H1 (cell line): ENCODE measurements around the gene GPR137. TPM values are rescaled to one million over a fixed set of nuclear protein-coding genes. Genes with fewer than 3 reads are reported as not detected.

Experiments
- BCL11A ChIP-seq, 2 experiments: IDR thresholded peaks; one replicate each; pipeline ENCODE4 v1.6.1; 2011; ENCODE audit warnings: low read depth in 2 of 2, low read length in 2 of 2, mild to moderate bottlenecking in 2 of 2
- CTBP2 ChIP-seq: IDR thresholded peaks from 2 replicates; pipeline ENCODE4 v1.7.0; 2011; ENCODE audit warnings: borderline replicate concordance, mild to moderate bottlenecking, moderate library complexity, mixed read lengths, low read length; ENCODE audit not compliant: insufficient read depth, insufficient read length
- KDM5A ChIP-seq: fragments of 200-600 bp; IDR thresholded peaks from 2 replicates; pipeline ENCODE4 v1.7.1; 2012; ENCODE audit warnings: mild to moderate bottlenecking, low read length, inconsistent platforms, mixed read lengths
- RFX5 ChIP-seq: IDR thresholded peaks from 2 replicates; pipeline ENCODE4 v1.6.1; 2011; ENCODE audit warnings: low read depth, low read length, improper control_type of control experiment, borderline replicate concordance
- SP1 ChIP-seq: IDR thresholded peaks from 2 replicates; pipeline ENCODE4 v1.6.1; 2011; ENCODE audit warnings: low read depth, low read length
- TBP ChIP-seq: IDR thresholded peaks from 2 replicates; pipeline ENCODE4 v1.6.1; 2011; ENCODE audit warnings: low read depth, low read length, improper control_type of control experiment
- polyA plus RNA-seq, 7 experiments: library from polyadenylated mRNA; depleted of rRNA in 3 of 7; stranded (reverse) in 5 of 7; unstranded in 2 of 7; fragments of >200 nt in 5 of 7; fragments of 200-250 nt in 2 of 7; gene quantifications; 1 replicate in 5 of 7; 2 replicates in 1 of 7; 4 replicates in 1 of 7; pipeline versions ENCODE4 v1.2.1 to v1.2.3, GENCODE V29; 2011 to 2013; ENCODE audit warnings: missing spikeins in 2 of 7, mixed read lengths in 2 of 7
- total RNA-seq: library from RNA; stranded (reverse); fragmentation: NEBNext Ultra II Directional; extraction: Animal tissue kit (Norgen Biotek cat#: 25700); gene quantifications from 2 replicates; pipeline ENCODE4 v1.2.1, GENCODE V29; 2021
- TF ChIP-seq, protein P1 (sequence below): fragments of 300-600 bp; sonication (generic); IDR thresholded peaks from 2 replicates; pipeline ENCODE4 v1.7.1; 2012; ENCODE audit warnings: low read length, moderate library complexity, mild to moderate bottlenecking, inconsistent platforms; ENCODE audit not compliant: insufficient replicate concordance
- TF ChIP-seq, protein P2 (sequence below): IDR thresholded peaks from 2 replicates; pipeline ENCODE4 v1.6.1; 2011; ENCODE audit warnings: low read length, improper control_type of control experiment

GPR137 gene
- total and polyA plus RNA-seq, 2 of the 8 experiments (the other 6 are each of a cell fraction or from before 2014, with no cell fraction given): 36.2 to 37.8 TPM

DNA sequence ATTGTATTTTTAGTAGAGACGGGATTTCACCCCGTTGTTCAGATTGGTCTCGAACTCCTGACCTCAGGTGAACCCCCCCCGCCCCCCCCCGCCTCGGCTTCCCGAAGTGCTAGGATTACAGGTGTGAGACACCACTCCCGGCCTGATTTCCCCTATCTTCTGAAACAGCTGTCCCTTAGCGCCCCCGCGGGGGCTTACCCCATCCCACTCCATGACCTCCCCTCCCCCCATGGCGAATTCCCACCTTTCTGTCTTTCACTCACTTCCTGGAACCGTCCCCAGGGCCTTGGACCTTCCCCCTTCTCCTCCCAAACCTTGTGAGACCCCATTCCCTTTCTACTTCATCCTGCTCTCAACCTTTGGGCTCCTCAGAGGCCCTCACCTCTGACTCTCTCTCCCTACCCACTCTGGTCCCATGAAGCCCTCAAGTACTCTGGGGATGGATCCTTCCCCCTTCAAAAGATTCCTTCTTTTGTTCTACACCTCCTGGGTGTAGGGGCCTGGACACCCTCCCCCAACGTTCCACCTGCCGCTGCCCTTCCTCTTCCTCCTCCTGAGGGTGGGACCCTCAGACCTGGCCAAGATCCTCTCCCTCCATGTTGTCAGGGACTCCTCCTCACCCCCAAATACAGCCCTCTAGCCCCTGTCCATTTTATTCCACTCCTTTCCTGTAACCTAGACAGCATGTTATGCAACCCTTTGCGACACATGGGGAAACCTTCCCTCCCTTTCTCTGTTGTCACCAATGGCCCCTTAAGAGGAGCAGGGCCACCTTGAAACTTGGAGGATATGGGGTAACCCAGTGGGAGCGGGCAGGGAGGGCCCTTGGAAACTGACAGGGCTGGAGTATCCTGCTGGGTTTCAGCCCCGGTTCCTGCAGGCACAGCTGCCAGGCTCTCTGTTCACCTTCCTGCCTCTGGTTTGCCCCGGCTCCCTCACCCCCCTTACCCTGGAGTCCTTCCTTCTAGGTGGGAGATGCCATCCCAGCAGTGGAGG lies 33.4 kb downstream of the GPR137 start (continued):
- TF ChIP-seq, protein P1, sequence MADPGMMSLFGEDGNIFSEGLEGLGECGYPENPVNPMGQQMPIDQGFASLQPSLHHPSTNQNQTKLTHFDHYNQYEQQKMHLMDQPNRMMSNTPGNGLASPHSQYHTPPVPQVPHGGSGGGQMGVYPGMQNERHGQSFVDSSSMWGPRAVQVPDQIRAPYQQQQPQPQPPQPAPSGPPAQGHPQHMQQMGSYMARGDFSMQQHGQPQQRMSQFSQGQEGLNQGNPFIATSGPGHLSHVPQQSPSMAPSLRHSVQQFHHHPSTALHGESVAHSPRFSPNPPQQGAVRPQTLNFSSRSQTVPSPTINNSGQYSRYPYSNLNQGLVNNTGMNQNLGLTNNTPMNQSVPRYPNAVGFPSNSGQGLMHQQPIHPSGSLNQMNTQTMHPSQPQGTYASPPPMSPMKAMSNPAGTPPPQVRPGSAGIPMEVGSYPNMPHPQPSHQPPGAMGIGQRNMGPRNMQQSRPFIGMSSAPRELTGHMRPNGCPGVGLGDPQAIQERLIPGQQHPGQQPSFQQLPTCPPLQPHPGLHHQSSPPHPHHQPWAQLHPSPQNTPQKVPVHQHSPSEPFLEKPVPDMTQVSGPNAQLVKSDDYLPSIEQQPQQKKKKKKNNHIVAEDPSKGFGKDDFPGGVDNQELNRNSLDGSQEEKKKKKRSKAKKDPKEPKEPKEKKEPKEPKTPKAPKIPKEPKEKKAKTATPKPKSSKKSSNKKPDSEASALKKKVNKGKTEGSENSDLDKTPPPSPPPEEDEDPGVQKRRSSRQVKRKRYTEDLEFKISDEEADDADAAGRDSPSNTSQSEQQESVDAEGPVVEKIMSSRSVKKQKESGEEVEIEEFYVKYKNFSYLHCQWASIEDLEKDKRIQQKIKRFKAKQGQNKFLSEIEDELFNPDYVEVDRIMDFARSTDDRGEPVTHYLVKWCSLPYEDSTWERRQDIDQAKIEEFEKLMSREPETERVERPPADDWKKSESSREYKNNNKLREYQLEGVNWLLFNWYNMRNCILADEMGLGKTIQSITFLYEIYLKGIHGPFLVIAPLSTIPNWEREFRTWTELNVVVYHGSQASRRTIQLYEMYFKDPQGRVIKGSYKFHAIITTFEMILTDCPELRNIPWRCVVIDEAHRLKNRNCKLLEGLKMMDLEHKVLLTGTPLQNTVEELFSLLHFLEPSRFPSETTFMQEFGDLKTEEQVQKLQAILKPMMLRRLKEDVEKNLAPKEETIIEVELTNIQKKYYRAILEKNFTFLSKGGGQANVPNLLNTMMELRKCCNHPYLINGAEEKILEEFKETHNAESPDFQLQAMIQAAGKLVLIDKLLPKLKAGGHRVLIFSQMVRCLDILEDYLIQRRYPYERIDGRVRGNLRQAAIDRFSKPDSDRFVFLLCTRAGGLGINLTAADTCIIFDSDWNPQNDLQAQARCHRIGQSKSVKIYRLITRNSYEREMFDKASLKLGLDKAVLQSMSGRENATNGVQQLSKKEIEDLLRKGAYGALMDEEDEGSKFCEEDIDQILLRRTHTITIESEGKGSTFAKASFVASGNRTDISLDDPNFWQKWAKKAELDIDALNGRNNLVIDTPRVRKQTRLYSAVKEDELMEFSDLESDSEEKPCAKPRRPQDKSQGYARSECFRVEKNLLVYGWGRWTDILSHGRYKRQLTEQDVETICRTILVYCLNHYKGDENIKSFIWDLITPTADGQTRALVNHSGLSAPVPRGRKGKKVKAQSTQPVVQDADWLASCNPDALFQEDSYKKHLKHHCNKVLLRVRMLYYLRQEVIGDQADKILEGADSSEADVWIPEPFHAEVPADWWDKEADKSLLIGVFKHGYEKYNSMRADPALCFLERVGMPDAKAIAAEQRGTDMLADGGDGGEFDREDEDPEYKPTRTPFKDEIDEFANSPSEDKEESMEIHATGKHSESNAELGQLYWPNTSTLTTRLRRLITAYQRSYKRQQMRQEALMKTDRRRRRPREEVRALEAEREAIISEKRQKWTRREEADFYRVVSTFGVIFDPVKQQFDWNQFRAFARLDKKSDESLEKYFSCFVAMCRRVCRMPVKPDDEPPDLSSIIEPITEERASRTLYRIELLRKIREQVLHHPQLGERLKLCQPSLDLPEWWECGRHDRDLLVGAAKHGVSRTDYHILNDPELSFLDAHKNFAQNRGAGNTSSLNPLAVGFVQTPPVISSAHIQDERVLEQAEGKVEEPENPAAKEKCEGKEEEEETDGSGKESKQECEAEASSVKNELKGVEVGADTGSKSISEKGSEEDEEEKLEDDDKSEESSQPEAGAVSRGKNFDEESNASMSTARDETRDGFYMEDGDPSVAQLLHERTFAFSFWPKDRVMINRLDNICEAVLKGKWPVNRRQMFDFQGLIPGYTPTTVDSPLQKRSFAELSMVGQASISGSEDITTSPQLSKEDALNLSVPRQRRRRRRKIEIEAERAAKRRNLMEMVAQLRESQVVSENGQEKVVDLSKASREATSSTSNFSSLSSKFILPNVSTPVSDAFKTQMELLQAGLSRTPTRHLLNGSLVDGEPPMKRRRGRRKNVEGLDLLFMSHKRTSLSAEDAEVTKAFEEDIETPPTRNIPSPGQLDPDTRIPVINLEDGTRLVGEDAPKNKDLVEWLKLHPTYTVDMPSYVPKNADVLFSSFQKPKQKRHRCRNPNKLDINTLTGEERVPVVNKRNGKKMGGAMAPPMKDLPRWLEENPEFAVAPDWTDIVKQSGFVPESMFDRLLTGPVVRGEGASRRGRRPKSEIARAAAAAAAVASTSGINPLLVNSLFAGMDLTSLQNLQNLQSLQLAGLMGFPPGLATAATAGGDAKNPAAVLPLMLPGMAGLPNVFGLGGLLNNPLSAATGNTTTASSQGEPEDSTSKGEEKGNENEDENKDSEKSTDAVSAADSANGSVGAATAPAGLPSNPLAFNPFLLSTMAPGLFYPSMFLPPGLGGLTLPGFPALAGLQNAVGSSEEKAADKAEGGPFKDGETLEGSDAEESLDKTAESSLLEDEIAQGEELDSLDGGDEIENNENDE: no peak
- TF ChIP-seq, protein P2, sequence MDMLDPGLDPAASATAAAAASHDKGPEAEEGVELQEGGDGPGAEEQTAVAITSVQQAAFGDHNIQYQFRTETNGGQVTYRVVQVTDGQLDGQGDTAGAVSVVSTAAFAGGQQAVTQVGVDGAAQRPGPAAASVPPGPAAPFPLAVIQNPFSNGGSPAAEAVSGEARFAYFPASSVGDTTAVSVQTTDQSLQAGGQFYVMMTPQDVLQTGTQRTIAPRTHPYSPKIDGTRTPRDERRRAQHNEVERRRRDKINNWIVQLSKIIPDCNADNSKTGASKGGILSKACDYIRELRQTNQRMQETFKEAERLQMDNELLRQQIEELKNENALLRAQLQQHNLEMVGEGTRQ: no peak
- TF ChIP-seq CTBP2: no peak
- TF ChIP-seq RFX5: no peak
- no peak for TF ChIP-seq SP1
- no peak for TF ChIP-seq BCL11A (IDR thresholded peaks at IDR 0.05; ENCODE audit: low read depth in 2 of 2, low read length in 2 of 2)
- no peak for TF ChIP-seq KDM5A
- TF ChIP-seq TBP: no peak
